ENCODE results near the gene CFAP45.

CFAP45 gene

DNA sequence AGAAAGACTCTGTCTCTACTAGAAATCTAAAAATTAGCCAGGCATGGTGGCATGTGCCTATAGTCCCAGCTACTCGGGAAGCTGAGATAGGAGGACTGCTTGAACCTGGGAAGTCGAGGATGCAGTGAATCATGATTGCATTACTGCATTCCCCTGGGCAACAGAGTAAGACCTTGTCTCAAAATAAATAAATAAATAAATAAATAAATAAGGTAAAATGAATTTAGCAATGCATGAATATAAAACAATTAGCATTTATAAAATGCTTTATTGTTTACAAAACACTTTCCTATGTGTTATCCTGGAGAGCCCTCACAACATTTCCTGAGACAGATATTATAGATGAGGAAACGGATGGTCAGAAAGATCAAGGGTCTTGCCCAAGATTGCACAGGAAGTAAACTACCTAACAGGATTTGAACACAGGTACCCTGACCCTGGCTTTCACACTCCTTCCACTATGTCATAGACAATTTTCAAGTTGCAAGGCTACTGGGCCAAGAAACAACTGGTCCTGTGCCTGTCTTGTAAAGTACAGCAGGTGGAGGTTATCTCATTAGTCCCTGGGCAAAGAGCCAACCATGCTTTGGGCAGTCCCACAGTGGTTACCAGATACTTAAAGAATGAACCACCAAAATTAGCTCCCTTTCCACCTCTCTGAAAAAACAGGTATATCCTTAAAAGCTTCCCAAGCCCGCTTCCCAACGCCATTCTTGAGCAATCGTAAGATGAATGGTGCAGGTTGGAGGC, 22.1 kb downstream of the CFAP45 start:
- DNase-seq (ENCODE audit: low read depth in 3 of 3) = no peak

DNA sequence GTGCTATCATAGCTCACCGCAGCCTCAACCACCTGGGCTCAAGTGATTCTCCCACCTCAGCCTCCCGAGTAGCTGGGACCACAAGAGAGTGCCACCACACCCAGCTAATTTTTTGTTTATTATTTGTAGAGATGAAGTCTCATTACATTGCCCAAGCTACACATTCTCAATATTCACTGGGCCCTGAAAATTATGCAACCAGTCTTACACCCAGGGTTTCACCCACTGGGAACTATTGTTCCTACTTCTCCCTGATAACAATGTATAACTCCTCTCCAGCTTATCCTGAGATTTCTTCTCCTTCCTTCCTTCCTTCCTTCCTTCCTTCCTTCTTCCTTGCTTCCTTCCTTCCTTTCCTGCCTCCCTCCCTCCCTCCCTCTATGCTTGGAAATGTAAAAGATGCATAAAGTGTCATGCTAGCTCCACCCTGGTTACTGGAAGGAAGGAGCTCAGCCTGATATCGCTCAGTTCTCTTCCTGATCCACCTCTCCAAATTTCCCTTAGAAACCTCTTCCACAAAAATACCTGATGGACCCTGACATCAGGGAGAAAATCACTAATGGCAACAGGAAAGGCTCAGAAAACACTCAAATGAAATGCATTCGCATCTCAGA, 26.3 kb downstream of the CFAP45 start:
- DNase-seq (ENCODE audit: low read depth in 3 of 3) = no peak

DNA sequence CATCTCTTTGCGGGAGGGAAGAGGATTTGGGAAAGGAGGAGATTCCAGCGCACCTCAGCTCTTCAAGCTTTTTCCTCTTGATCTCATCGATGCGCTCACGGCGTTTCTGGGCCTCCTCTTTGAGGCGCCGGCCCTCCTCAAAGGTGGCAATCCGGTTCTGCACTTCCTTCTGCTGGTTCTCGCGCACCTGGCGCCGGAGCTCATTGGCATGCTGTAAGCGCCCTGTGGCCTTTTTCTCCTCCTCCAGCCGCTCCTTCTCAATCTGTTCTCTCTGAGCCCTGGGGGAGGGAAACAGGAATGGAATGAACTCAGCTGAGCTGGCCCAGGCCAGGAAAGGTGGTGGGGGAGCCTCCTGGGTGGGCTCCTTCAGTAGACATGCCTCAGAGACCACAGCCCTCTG, 27.1 kb downstream of the CFAP45 start:
- DNase-seq (ENCODE audit: low read depth in 3 of 3) = no peak

DNA sequence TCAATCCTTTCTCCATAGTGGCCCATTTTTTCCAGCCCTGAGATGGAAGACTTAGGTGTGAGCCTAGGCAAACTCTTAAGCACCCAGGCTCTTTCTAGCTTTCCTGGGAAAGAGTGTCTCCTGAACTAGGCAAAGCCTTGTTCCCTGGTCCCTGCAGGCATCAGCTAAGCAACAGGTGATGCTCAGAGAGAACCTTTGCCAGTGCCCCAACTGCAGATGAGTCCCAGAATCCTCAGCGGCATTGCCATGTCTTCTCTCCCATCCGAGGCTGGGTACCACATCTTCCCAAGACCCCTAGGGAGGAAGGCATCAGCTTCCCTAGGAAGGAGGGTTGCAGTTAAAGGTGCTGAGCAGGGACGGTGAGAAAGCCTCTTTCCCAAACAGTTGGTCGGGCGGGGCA, 29.3 kb downstream of the CFAP45 start:
- no peak for DNase-seq (ENCODE audit: low read depth in 3 of 3)

DNA sequence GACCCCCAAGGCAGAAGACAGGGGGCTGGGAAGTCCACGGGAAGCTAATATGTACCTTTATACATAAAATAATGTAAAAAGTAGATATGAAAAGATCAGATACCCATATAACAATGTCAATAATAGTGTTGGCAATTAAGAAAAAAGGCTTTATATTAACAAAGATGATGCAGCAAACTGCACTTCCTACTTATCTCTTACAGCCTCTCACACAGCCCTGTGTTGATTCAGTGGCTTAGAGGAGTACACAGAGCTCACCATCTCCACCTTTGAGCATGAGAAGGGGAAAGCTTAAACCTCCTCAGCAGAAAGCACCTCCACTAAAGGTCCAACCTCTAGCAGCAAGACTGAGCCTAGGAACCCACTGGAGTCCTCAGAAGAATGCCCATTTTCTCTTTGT, 30.4 kb downstream of the CFAP45 start:
- no peak for DNase-seq (ENCODE audit: low read depth in 3 of 3)

DNA sequence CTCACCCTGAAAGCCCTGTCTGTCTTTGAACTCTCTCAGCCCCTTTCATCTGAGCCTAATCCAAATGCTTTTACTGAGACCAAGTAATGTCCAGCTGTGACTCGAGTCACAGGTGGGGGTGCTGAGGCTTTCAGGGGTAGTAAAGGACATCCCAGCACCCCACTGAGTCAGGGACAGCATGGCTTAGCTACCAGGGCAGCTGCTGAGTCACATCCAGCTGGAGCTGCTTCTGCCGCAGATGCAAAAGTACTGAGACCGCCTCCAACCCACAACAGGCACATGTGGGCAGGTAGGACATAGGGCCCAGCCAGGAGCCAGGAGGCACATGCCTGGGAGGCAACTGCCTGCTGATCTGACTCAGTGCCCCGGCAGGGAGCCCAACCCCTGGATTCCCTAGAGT, 30.8 kb downstream of the CFAP45 start:
- no peak for DNase-seq (ENCODE audit: low read depth in 3 of 3)

DNA sequence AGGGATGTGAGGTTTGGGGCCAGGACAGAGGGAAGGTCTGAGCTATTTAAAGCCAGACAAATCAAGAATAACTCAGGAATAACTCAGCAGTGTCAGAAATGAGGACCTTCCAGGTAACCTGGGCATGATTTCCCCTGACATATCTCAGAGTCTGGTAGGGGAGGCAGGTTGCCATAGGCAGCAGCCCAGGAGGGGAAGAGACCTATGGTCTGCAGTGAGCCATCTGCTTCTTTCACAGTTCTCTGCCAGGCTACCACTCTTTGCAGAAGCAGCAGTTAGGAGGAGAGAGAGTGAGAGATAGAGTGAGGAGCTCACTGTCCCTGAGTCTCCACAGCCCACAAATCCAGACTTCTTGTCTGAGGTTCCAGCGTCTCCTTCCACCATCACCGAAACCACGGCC, 31.2 kb downstream of the CFAP45 start:
- no peak for DNase-seq (ENCODE audit: low read depth in 3 of 3)

DNA sequence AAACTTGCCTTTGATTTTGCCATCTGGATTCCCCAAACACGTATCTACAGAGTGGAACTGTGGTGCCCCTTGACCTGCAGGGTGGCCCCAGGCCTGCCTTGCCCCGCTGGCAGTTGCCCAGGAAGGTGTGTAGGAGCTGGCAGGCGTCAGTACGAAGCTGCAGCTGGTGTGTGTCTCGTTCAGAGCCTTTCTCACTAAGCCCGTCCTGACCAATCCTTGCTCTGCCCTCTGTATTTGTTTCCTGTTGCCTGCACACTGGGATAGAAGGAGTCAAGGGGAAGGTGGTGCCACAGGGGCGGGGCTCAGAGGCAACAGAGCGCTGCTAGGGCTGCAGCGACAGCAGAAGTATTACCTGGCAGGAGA, 32.3 kb downstream of the CFAP45 start:
- DNase-seq (ENCODE audit: low read depth in 3 of 3) = no peak

DNA sequence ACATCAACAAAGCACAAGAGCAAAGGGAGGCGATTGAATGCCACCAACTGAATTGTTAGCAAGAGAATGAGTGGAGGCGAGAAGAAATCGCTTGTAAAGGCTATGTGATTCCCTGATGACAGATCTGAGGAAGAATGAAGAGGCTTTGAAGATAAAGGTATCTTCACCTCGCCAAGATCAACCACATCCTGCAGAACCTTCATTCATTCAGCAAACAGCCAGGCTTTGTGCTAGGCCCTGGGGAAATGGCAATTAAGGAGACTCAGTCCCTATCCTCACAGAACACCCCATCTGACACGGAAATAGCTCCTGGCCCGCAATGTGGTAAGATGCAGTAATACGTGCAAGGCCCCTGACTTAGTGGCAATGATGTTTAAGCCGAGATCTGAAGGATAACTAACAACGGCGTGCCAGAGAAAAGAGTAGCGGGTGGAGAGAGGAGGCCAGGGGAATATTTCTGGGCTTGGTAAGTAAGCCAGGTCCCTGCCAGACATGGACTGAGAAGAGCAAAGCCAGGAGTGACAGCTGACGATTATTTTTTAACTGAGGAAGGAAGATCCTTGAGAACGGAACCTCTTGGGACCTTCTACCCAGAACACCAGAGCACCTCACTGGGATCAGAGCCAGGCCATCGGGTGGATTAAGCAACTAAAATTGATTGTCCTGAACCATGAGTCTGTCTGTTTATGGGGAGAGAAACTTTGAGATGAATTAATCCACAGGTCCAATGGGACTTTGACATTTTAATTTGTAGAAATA, 32.9 kb downstream of the CFAP45 start:
- no peak for DNase-seq (ENCODE audit: low read depth in 3 of 3)

DNA sequence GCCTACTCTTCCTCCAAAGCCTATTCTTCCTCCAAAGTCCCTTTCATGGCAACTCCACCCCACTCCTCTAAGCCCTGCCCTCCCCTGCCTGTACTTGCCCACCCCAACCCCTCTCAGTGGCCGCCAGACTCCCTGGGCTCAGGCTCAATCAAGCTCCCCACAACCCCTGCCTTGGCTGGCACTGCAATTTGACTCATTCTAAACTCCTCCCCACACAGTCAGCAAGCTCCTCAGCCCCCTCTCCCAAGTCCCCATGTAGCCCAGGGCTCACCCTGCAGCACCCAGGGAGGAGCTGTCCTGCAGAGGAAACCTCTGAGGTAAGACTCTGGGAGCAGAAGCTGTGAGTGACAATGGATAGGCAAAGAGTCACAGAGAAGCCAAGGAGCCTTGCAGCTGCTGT, 33.9 kb downstream of the CFAP45 start:
- DNase-seq (ENCODE audit: low read depth in 3 of 3) = no peak

DNA sequence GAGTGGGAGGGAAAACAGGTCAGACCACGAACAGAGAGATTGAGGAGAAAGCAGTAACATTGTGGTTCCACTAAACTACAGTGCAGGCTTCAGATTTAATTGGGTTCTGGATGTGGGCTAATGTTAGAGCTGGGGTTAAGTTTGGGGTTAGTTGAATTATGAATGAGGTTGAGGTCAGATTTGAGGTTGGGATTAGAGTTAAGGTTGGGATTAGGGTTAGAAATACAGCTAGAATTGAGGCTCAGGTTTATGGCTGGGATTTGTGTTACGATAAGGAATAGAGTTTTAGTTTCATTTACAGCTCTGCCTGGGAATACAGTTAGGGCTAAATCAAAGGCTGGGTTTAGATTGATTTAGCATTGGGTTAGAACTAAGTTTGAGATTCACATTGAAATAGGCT, 35.7 kb downstream of the CFAP45 start:
- DNase-seq (ENCODE audit: low read depth in 3 of 3) = no peak

DNA sequence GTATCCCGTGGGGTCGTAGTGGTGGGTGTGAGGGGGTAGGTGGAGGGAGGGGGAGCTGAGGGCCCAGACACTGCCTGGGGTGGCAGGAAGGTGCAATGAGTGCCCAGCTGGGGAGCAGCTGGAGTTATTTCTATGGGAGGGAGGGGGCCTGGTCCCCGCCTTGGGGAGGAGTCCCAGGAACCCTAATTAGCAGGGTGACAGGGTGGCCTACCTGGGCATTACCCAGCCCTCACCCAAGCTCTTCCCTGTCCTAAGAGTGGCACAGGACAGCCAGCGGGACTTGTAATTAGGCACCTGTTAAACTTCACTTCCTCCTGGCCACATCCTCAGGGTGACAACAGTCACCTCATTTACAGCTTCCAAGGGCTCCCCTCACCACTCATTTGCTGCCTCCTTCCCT, 37.4 kb downstream of the CFAP45 start, which contains the start of gene VSIG8:
Gene VSIG8, minus strand, starts transcription at position 101 of the 400 bp plus-strand sequence. CDS start 136 bp downstream, outside the sequence.
- DNase-seq (ENCODE audit: low read depth in 3 of 3) = no peak

DNA sequence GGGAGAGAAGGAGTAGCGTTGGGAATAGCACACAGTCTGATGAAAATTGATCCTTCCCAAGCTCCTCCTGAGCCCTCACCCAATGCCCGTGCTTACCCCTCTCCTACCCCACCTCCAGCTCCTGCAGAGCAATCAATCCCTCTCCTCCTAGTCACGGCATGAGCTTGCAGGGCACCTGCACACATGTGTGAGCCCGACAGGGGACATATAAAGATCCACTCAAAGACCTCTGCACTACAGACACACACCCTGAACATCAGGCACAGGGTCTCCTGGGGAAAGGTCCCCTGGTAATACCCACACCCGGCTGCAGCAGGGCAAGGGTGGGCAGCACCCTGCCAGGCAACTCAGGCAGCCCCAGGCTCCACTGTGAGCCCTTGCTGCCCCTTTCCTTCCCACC, 37.9 kb downstream of the CFAP45 start:
- no peak for DNase-seq (ENCODE audit: low read depth in 3 of 3)

DNA sequence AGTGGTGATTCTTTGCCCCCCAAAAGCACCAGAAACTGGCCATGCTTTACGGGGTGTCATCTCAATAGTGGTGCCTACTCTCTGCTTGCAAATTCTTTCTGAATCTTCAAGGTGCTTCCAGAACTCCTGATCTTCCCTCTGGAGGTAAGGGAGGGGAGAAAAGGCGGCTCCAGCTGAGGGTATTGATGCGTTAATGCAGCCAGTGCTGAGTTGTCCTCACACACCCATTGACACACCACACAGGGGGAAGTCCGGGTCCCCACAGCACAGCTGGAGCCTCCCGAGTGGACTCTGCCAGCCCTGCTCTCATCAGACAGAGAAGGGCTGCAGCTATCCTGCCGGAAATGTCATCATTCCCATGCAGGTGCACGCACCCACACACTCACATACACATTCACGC, 38.7 kb downstream of the CFAP45 start:
- DNase-seq (ENCODE audit: low read depth in 3 of 3) = no peak

DNA sequence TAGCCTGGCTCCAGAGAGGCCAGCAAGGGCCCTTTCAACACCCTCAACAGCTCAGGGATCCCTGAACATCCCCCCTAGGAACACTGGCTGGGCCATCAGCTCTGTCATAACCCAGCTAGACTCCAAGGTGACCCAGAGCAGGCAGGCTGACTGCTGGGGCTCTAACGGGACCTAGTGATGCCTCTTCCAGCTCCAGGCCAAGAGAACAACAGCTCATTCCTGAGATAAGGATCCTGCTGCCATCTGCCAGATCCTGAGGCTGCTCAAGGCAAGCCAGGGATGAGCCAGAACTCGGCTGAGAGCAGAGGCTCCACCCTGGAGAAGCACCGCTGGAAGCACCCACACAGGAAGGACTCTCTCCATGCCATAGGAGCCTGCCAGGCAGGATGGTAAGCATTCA, 39.5 kb downstream of the CFAP45 start:
- DNase-seq (ENCODE audit: low read depth in 3 of 3) = no peak

DNA sequence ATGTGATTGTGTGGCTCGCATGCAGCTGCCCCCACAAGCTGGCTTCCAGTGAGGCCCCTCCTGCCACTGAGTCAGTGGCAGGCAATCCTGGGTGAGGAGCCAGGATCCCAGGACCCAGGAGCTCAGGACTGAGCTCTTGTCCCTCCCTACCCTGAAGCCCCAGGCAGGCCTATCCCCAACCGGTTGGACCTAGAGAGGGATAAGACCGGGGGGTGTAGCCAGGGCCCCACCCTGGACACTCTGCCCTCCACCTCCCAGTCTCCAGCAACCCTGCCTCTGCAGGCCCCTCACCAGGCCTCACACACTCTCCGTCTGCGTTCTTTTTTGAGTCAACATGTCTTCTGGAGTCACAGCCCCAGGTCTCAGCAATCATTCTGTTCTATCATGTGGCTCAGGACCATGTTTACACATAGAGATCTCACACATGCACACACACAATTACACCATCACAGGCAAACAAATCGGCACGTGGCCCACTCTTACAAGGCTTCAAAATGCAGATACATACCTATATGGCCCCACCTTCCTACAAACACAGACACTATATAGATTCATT, 40.1 kb downstream of the CFAP45 start:
- no peak for DNase-seq (ENCODE audit: low read depth in 3 of 3)

DNA sequence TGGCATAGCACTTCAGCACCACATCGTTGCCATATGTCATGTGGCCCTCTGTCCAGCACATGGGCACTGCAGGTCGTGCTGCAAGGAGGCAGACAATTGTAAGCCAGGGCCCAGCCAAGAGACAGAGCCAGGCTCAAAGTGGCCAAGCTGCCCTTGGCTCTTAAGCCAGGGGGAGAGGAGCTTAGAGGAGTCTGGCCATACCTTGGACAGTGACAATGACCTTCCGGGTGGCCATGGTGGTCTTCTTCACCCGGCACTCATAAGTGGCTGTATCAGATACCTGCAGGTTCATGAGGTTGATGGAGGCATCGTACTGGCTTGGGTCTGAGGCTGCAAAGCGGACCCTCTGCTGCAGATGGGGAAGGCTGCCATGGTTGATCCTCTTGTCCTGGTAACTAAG, 42.1 kb downstream of the CFAP45 start:
- no peak for DNase-seq (ENCODE audit: low read depth in 3 of 3)

DNA sequence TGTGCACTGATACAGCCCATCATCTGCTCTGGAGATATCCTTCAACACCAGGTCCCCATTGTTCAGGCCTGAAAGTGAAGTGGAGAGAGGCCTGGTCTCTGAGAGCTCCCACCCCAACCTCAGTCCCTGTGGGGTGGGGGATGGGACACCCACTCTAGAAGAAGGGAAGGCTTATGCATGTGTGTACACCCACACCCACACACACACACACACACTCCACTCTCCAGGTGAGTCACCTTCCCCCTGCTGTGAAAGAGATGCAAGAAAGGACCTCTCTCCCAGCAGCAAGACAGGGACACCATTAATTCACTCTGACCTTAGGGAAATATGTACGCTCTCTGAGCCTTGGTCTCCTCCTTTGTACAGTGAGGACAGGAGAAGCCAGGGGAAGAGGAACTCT, 43.4 kb downstream of the CFAP45 start:
- DNase-seq (ENCODE audit: low read depth in 3 of 3) = no peak

DNA sequence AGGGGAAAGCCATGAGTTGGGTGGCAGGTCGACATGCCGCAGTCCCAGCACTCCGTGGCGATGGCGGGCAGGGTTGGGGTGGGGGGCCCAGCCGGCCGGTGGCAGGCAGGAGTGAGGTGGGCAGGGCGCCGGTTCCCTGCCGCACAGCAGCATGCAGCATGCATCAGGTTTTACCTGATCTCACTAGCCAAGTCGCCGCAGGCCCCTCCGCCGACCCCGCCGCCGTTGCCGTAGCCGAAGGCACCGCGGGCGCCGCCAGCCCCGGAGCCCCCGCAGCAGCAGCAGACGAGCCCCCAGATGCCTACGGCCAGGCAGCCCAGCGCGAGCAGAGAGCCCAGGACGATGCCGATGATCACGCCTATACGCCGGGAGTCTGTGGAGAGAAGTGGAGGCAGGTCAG, 44.3 kb downstream of the CFAP45 start:
- DNase-seq (ENCODE audit: low read depth in 3 of 3) = no peak

DNA sequence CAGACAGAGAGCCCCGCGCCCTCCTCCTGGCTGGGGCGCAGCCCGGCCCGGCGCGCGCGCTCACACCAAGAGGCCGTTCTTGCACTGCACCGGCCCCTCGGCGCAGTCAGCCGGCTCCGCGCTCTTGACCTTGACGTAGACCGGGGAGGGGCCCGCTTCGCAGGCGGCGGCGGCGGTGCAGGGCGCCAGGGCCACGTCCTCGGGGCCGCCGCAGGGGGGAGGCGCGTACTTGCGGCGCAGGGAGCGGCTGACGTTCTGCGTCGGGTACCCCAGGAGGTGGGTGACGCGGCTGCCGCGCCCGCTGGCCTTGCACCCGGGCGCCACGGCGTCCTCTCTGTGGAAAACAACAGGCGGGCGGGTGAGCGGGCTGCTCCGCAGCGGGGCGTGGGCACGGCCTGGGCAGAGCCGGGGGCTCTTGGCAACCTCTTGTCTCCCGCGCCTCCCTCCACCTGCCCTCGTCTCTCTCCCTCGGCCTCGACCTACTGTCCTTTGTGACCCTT, 45.2 kb downstream of the CFAP45 start:
- DNase-seq (ENCODE audit: low read depth in 3 of 3) = peak; percentile 36 to 44 (median 38)

DNA sequence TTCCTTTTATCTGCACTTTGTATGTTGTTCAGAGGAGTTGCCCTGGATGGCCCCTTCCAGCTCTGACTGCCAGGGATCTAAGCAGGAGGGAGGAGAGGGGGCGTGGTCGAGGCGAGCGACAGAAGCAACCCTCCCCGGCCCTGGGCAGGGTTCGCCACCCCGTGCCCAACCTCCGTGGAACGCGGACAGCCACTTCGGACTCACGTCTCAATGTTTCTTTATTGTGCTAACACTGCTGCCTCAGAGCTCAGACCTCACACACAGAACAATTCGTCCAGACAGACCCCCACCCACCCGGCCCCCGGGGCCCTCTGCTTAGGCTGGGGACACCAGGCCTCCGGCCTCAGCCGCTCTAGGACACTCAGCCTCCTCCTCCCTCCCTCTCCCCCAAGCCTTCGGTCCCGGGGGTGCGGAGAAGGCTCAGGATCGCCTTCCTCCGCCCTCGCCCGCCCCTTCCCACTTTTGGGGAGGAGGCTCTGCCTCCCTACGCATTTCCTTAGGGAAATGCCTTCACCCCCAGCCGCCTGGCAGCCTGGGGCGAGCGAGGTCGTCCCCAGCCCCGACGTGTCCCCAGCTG, 45.8 kb downstream of the CFAP45 start:
- no peak for DNase-seq (ENCODE audit: low read depth in 3 of 3)
